ENCODE measurements around the gene CABP7.
"Not testable (repeated sequence)": the region's sequence is repeated elsewhere in the genome, so short reads cannot be mapped to it uniquely, and the experiment has no call there.

Gene CABP7

GRCh38 chr22:29751669-29752068 is 31.9 kb downstream of the CABP7 start:
- H3K4me3 ChIP-seq (ENCODE audit: low read depth, low read length) = no peak overlapping the region
- DNase-seq (ENCODE audit: low read depth) = no peak
- TF ChIP-seq CTCF (IDR thresholded peaks at IDR 0.05; ENCODE audit: low read depth, low read length, missing control alignments) = no peak

- DNase-seq (ENCODE audit: low read depth) = no peak
- H3K4me3 ChIP-seq (ENCODE audit: low read depth, low read length) = no peak overlapping the region
- no peak for TF ChIP-seq CTCF (IDR thresholded peaks at IDR 0.05; ENCODE audit: low read depth, low read length, missing control alignments)
These were observed 34.2 kb downstream of the CABP7 start for GRCh38 chr22:29753808-29754657.

- not testable (repeated sequence) for DNase-seq (ENCODE audit: low read depth); H3K4me3 ChIP-seq (ENCODE audit: low read depth, low read length)
These were observed 35.0 kb downstream of the CABP7 start for GRCh38 chr22:29754658-29755395.

- no peak for TF ChIP-seq CTCF (IDR thresholded peaks at IDR 0.05; ENCODE audit: low read depth, low read length, missing control alignments)
- DNase-seq (ENCODE audit: low read depth) = no peak
- no peak overlapping the region for H3K4me3 ChIP-seq (ENCODE audit: low read depth, low read length)
These were observed 36.1 kb downstream of the CABP7 start for GRCh38 chr22:29755889-29756288.

- no peak overlapping the region for H3K4me3 ChIP-seq (ENCODE audit: low read depth, low read length)
- no peak for DNase-seq (ENCODE audit: low read depth)
- no peak for TF ChIP-seq CTCF (IDR thresholded peaks at IDR 0.05; ENCODE audit: low read depth, low read length, missing control alignments)
These were observed 36.5 kb downstream of the CABP7 start for GRCh38 chr22:29756341-29756740.

- DNase-seq (ENCODE audit: low read depth) = no peak
- no peak overlapping the region for H3K4me3 ChIP-seq (ENCODE audit: low read depth, low read length)
- TF ChIP-seq CTCF (IDR thresholded peaks at IDR 0.05; ENCODE audit: low read depth, low read length, missing control alignments) = no peak
These were observed 37.3 kb downstream of the CABP7 start for GRCh38 chr22:29757096-29757495.

GRCh38 chr22:29758068-29758622 is 38.3 kb downstream of the CABP7 start:
- DNase-seq (ENCODE audit: low read depth) = no peak
- H3K4me3 ChIP-seq (ENCODE audit: low read depth, low read length) = no peak overlapping the region
- no peak for TF ChIP-seq CTCF (IDR thresholded peaks at IDR 0.05; ENCODE audit: low read depth, low read length, missing control alignments)
